Effector CD8-positive, alpha-beta T cell (primary cell): ENCODE data around the gene FAT1.
"Not testable (repeated sequence)": the region's sequence is repeated elsewhere in the genome, so short reads cannot be mapped to it uniquely, and the experiment has no call there.

Source experiments
- DNase-seq: peaks from one replicate; lab custom pipeline; 2025; lab: John Stamatoyannopoulos, UW
- total RNA-seq, 4 experiments: gene quantifications; one replicate each; lab custom pipeline; 2026; lab: John Stamatoyannopoulos, UW

FAT1 gene, protein sequence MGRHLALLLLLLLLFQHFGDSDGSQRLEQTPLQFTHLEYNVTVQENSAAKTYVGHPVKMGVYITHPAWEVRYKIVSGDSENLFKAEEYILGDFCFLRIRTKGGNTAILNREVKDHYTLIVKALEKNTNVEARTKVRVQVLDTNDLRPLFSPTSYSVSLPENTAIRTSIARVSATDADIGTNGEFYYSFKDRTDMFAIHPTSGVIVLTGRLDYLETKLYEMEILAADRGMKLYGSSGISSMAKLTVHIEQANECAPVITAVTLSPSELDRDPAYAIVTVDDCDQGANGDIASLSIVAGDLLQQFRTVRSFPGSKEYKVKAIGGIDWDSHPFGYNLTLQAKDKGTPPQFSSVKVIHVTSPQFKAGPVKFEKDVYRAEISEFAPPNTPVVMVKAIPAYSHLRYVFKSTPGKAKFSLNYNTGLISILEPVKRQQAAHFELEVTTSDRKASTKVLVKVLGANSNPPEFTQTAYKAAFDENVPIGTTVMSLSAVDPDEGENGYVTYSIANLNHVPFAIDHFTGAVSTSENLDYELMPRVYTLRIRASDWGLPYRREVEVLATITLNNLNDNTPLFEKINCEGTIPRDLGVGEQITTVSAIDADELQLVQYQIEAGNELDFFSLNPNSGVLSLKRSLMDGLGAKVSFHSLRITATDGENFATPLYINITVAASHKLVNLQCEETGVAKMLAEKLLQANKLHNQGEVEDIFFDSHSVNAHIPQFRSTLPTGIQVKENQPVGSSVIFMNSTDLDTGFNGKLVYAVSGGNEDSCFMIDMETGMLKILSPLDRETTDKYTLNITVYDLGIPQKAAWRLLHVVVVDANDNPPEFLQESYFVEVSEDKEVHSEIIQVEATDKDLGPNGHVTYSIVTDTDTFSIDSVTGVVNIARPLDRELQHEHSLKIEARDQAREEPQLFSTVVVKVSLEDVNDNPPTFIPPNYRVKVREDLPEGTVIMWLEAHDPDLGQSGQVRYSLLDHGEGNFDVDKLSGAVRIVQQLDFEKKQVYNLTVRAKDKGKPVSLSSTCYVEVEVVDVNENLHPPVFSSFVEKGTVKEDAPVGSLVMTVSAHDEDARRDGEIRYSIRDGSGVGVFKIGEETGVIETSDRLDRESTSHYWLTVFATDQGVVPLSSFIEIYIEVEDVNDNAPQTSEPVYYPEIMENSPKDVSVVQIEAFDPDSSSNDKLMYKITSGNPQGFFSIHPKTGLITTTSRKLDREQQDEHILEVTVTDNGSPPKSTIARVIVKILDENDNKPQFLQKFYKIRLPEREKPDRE (N-terminal part only)
- total RNA-seq = 0 to 11.2 (median 1.1) reads per million in 4 experiments

DNA sequence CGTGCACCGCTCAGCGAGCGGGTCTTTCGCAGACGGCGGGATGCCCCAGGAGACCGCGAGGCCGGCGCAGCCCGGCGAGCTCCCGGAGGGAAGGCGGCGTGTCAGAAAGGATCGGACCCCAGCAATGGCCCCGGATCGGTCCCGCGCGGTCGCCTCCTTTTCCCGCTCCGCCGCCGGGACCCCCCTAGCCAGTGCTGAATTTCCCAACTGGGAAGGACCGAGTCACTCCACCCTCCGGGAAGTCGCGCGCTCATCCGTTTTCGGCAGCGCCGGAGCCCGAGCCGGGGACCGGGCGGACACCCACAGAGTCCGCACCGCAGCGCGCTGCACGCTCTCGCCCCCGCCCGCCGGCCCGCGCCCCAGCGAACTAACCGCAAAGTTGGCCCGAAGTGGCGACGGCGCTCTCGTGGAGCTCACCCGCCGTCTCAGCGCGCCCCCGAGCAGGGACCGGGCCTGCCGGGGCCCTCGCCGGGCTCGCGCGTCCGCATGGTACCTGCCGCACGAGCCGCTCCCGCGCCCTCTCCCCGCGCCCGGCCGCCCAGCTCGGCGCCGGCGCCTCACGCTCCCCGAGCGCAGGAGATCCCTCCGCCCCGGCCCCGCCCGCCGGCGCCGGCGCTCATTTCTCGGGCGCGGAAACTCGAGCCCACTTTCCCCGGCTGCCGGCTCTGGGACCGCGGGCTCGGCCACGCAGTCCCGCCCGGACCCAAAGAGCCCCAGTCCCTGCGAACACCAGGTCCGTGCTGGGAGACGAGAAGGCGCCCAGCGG, at the start of gene FAT1:
Gene FAT1, minus strand, starts transcription at position 565 of the 766 bp plus-strand sequence. CDS start 14,029 bp downstream, outside the sequence.
- DNase-seq = no peak

DNA sequence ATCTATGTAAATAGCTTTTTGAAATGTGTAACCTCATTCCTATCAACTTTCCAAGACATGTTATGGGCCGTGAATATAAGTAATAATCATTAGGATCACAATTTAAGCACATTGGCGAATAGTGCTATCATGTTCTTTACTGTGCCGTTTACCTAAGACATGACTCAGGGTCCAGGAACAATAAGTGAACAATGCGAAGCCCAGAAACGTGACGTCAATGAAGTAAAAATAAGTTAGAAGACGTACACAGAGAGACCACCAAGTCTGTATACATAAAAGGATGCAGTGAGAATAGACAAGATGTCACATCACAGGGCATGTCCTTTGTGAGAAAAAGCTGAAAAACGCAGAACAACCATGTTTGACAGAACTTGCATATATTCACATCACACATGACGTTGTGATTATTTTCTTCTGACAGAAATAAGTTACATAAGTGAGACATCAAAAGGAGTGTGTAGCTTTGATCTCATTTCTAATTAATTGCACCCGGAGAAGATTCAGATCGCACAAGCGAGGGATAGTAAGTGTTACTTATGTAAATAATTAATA, 49.4 kb upstream of the FAT1 start:
- no peak for DNase-seq

DNA sequence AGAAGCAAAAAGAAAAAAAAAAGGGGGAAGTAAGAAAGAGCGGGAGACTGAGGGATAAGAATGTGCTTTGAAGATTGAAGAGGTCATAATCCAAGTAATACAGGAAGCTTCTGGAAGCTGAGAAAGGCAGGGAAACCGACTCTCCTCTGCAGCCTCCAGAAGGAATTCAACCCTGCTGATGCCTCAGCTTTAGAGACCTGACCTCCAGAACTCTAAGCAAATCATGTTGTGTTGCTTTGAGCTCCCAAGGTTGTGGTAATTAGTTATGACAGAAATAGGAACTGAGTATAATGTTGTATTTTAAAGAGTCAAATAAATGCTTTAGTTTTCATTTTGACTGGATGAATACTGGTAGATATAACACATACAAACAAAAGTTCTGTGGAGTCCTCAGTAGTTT, 48.0 kb upstream of the FAT1 start:
- DNase-seq = no peak

DNA sequence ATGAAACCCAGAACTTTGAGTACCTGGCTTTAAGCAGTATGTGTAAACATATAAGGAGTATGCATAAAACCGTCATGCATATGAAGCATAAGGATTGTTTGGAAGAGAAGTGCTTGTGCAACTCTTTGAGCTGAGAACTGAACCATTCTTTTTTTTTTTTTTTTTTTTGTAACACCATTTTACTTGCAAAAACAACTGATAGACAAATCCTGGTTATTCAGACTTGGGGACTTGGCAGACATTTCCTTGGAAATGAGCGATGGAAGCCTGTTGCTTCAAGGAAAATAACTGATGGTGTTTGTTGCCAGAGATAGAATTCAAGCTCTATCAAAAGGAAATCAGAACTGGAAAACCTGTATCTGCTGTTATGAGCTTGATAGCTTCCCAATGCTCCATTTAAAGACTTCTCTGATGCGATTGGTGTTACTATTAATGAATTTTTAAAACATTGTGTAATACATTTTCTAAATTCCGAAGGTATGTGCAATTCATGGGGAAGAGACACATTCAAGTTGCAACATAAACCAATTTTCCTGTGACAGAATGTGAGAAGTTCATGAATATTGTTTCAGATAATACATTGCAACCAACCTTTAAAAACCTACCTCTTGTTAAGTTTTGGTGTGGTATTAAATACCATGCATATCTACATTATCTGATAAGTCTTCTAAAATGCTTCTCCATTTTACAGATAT, 47.0 kb upstream of the FAT1 start:
- no peak for DNase-seq

DNA sequence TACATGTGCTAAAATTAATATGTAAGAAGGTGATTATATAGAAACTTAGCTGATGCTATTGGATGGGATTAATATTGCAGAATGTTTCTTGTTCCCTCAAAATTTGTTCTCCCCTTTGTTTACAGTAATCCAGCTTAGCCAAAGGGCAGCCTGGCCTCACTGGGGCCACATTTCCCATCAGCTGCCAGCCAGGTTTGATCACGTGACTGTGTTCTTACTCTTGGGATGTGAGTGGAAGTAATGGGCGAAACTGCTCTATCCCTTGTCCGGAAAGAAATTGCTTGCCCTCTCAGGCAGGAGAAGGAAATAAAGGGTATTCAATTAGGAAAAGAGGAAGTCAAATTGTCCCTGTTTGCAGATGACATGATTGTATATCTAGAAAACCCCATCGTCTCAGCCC, 44.1 kb upstream of the FAT1 start:
- no peak for DNase-seq

DNA sequence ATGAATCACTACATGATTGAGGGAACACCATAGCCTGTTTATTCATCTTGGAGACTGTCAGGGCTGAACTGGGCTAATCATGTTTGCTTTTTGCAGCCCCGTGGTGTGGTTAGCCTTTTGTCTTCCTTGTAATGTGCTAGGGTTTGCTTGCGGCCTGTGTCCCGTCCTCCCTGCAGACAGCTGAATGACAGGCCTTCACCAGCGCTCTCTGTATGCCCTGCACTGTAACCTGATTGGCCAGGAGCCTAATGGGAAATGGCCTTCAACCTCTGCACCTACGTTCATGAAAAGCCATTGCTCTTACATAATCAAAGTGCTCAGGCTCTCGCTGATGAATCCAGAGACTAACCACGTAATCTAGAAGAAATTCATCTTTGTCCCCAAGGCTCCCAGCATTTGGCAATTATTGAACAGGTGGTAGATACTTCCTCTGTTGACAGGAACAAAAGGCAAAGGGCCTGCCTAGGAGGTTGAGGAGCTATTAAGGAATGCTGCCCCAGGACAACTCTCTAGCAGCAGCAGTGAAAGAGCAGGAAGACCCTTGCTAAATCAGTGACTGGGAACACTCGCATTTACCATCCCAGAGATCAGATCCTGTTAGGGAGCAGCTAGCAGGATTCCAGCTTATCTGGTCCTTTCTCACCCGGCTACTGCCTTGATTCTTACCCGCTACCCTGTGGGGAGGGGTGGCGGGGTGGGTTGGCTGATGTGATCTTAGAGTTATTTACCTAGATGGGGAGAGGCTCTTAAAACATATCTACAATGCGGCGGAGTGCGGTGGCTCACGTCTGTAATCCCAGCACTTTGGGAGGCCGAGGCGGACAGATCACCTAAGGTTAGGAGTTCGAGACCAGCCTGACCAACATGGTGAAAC, 42.3 kb upstream of the FAT1 start:
- no peak for DNase-seq

DNA sequence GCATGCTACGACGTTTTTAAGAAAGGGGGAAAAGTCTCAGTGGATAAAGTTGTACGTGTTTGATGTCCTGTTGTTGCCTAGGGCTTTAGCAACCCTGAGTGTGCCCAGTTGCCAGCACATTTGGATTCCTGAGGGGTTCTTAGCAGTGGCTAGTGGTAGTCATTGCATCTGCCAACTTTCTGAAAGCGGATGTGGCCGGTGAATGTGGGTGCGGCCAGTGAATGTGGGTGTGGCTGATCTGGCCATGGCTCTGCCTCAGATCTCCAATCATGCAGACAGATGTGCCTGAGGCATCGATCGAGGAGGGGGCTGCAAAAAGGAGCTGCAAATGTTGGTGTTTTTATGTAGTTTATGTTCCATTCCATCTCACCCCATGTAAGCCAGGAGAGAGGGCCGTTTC, 41.5 kb upstream of the FAT1 start:
- DNase-seq = no peak

DNA sequence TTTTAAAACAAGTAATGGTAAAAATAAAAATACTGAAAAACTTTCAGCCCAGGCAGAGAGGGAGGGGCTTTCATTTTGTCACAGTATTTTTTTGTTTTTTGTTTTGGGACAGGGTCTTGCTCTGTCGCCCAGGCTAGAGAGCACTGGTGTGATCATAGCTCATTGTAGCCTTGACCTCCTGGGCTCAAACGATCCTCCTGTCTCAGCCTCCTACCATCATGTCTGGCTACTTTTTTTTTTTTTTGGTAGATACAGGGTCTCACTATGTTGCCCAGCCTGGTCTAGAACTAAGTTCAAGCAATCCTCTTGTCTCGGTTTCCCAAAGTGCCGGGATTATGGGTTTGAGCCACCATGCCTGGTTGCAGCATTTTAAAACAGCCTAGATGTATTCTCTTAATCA, 40.8 kb upstream of the FAT1 start:
- no peak for DNase-seq

DNA sequence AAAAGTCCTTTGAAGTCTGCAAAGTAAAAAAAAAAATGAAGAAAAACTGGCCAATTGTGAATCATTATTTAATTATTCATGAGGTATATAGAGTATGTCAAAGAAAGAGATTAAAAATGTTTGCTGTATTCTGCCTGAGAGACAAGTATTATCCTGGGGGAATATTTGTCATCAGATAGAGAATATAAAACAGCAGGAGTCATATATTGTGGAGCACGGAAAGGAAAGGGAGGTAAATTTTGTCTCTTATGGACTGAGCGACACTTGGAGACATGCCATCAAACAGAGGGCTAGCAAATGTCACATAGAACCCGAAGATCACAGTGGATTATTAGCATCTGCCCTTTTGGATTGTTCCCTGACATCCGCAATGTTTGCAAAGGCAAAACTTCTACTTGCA, 39.2 kb upstream of the FAT1 start:
- no peak for DNase-seq

DNA sequence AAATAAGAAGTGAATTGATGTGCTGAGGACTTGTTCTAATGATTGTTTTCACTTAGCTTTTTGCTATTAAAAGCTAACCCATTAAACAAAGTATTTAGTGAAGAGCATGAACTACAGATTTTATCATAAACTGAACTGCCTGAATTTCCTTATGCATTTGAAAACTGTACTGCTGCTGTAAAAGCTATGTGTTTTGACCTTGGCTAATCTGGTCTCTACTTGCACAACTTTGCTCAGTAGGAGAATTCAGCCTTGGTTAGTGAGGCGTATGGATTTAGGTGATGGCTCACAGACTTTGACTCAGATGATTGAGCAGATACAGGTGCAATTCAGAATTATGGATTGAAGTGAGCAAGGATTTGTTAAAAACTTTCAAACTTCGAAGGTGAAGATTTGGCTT, 38.7 kb upstream of the FAT1 start:
- no peak for DNase-seq

DNA sequence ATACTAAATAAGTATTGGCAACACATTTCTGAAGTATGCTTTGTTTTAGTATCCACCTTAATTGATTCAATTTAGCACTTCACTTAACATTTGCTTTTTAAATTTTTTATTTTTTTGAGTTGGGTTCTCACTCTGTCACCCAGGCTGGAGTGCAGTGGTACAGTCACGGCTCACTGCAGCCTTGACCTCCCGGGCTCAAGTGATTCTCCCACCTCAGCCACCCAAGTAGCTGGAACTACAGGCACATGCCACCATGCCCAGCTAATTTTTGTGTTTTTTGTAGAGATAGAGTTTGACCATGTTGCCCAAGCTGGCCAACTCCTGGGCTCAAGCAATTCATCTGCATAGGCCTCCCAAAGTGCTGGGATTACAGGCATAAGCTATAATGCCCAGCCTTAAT, 38.3 kb upstream of the FAT1 start:
- DNase-seq = not testable (repeated sequence)

DNA sequence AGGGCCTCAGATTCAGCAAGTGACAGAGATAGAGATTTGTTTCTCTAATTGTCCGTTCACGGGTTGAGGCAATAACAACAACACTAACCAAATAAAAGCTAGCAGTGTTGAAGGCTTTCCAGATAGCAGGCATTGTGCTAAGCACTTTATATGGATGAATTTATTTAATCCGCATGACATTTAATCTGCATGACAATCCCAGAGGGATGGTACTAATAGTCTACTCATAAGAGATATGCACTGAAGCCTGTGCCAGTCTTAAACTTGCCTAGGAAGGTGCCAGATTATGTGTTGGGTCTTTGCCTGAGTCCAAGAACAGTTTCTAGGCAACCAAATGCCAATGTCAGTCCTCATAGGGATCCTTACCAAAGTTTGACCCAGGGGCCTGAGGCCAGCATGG, 37.7 kb upstream of the FAT1 start:
- no peak for DNase-seq

DNA sequence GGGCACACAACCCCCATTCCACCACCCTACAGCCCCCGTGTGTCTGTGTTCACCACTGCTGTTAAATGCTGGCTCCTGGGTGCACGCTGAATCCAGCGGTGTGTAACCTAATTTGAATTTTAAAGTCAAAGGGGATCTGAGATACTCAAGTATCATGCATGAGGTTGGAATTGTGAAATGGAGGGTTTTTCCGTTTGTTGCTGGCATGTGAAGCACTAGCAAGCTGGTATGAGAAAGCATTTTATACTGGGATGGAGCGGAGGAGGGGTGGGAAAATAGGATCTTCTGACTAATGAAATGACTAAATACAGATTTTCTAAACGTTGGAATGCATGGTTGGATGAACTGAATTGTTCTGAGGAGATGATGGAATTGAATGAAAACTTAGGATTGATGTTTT, 36.9 kb upstream of the FAT1 start:
- DNase-seq = no peak

DNA sequence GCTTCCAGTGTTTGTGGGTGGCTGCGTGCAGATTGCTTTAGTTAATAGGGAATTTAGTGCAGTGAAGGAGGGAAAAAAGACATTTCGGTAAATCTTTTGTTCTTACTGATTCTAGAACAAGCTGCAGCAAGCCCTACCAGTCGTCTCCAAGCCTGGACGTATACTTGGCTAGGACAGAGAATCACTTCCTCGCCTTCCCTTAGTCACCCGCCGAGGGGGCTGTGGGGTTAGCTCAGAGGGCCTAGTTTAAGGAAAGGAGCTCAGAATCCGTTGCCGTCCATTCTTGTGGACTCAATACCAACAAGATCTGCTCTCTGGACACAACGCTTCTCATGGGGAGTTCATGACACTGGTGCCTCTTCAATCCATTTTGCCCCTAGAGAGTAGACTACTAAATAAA, 36.3 kb upstream of the FAT1 start:
- DNase-seq = no peak

DNA sequence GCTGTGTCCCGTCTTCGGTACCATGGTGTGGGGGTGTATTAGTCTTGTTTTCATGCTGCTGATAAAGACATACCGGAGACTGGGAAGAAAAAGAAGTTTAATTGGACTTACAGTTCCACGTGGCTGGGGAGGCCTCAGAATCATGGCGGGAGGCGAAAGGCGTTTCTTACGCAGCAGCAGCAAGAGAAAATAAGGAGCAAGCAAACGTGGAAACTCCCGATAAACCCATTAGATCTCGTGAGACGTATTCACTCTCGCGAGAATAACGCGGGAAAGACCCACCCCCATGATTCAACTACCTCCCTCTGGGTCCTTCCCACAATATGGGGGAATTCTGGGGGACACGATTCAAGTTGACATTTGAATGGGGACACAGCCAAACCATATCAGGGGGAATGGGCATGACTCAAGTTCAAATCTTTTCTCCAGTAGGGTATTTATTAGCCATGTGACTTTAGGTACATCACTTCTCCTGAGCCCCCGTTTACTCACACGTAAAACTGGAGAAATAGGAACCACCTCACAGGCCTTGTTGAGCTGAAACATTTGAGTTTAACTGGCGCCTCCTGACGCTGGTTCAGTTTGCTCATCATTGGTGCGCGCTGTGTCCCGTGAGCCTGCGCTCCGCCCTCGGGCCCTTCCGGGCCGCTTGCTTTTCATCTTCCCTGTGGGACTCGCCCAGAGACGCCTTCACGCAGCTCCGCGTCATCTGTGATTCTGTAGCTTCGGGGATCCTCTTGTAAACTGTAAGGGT, 35.5 kb upstream of the FAT1 start:
- DNase-seq = no peak

DNA sequence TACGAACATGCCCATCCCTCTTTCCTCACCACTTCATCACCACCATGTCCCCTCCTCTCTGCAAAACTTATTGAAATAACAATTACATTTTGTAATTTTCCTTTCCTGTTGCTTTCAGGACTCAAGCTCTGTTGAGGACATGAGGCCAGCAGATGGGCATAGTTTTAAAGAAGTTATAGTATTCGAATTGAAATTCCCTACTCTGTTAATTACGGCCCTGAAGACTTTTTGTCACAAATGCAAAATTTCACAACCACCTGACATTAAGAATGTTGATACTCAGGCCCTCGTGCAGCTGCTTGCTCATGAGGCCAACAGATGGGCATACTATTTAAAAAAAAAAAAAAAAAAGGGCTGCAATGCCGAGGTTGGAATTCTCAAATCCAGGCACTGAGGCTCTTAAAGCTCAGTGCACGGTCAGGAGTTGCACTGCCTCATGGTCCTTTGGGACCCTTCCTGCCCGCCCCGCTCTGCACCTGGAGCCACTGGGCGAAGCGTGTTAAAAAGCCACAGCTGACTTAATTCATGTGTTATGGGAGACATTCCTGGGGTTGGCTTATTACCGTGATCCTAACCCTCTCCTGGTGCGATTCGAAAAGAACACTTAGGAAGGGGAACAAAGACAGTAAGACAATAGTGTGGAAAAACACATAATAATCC, 34.2 kb upstream of the FAT1 start:
- no peak for DNase-seq

DNA sequence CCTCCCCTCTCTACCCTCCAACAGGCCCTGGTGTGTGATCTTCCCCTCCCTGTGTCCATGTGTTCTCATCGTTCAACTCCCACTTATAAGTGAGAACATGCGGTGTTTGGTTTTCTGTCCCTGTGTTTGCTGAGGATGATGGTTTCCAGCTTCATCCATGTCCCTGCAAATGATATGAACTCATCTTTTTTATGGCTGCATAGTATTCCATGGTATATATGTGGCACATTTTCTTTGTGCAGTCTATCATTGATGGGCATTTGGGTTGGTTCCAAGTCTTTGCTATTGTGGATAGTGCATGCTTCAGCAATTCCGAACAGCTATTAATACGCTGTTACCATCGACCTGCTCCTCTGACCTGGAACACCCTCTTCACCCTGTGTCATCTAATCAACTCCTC, 32.9 kb upstream of the FAT1 start:
- not testable (repeated sequence) for DNase-seq
